A549 (cell line): Measurements from ENCODE around the gene C1orf141. TPM values are rescaled to one million over a fixed set of nuclear protein-coding genes. Genes with fewer than 3 reads are reported as not detected.
A peak's percentile ranks its signal among the peaks of the same experiment; 100 is the strongest.

Experiments
- ATAC-seq, 2 experiments: fragments of 200-7000 bp in 1 of 2; fragments of >200 bp in 1 of 2; cut with Nextera tagmentation in 1 of 2; cut with Tn5 transposase in 1 of 2; 3 replicates each; pipeline versions ENCODE4 v1.8.0 to v1.9.1; 2018 to 2020; ENCODE audit warnings: mild to moderate bottlenecking in 1 of 2, moderate library complexity in 1 of 2
- CTCF ChIA-PET: fragments of 300-600 bp; sonication (Branson Sonifier 250); formaldehyde crosslinking; extraction: SDS; loops from one replicate; lab custom pipeline; 2021; ENCODE audit warnings: antibody characterized with exemption, inconsistent platforms; lab: Yijun Ruan, JAX
- POLR2A ChIA-PET: fragments of 350-600 bp; formaldehyde crosslinking; extraction: SDS; loops from one replicate; lab custom pipeline; 2021; ENCODE audit warnings: antibody characterized with exemption, inconsistent platforms; lab: Yijun Ruan, JAX
- DNase-seq, 2 experiments: peaks; one replicate each; pipeline versions ENCODE4 v3.0.0 to v3.0.0-alpha.2; 2011 to 2016; ENCODE audit warnings: low read depth in 1 of 2, low spot score in 1 of 2
- FAIRE-seq: peaks from 2 replicates; lab custom pipeline; 2011; peaks lifted over from hg19 to GRCh38; lab: Jason Lieb, UNC
- H3K27ac ChIP-seq, 2 experiments: fragments of >200 bp; sonication (Bioruptor Twin); formaldehyde crosslinking; 3 replicates each; pipeline ENCODE4 v1.5.1; 2016 to 2017
- H3K4me1 ChIP-seq: fragments of >200 bp; sonication (Bioruptor Twin); formaldehyde crosslinking; 3 replicates; pipeline ENCODE4 v1.6.1; 2016
- H3K4me2 ChIP-seq: fragments of >200 bp; sonication (Bioruptor Twin); formaldehyde crosslinking; 3 replicates; pipeline ENCODE4 v1.6.1; 2016
- H3K4me3 ChIP-seq: fragments of >200 bp; sonication (Bioruptor Twin); formaldehyde crosslinking; 3 replicates; pipeline ENCODE4 v1.5.1; 2016
- H3K9me3 ChIP-seq: fragments of >200 bp; sonication (Bioruptor Twin); formaldehyde crosslinking; 3 replicates; pipeline ENCODE4 v1.6.1; 2016
- BHLHE40 ChIP-seq: IDR thresholded peaks from 2 replicates; pipeline ENCODE4 v1.6.1; 2012; ENCODE audit warnings: low read depth, low read length, inconsistent platforms
- CBX8 ChIP-seq: fragments of 200-600 bp; sonication (generic); IDR thresholded peaks from 2 replicates; pipeline ENCODE4 v1.6.1; 2016
- CEBPB ChIP-seq, 2 experiments: fragments of >200 bp in 1 of 2; sonication (Bioruptor Twin) in 1 of 2; formaldehyde crosslinking in 1 of 2; IDR thresholded peaks; 2 replicates each; pipeline ENCODE4 v1.6.1; 2012 to 2016
- EHMT2 ChIP-seq: fragments of 200-600 bp; sonication (generic); IDR thresholded peaks from 2 replicates; pipeline ENCODE4 v1.6.1; 2016; ENCODE audit warnings: antibody characterized with exemption, low read depth, mild to moderate bottlenecking, moderate library complexity
- ESRRA ChIP-seq: fragments of 150-350 bp; IDR thresholded peaks from 2 replicates; pipeline ENCODE4 v1.6.1; 2014; ENCODE audit warnings: mild to moderate bottlenecking, low read length, borderline replicate concordance
- FOXS1 ChIP-seq: fragments of 250-450 bp; sonication (Bioruptor Pico); IDR thresholded peaks from 2 replicates; pipeline ENCODE4 v1.5.0; 2020; ENCODE audit warnings: mild to moderate bottlenecking, moderate library complexity
- HMGXB4 ChIP-seq: fragments of 250-450 bp; sonication (Bioruptor Pico); IDR thresholded peaks from 2 replicates; pipeline ENCODE4 v1.5.0; 2021; ENCODE audit warnings: mild to moderate bottlenecking, moderate library complexity, borderline replicate concordance
- HOXA7 ChIP-seq: fragments of 250-450 bp; sonication (Bioruptor Pico); IDR thresholded peaks from 2 replicates; pipeline ENCODE4 v1.5.0; 2020; ENCODE audit warnings: mild to moderate bottlenecking, moderate library complexity
- JUNB ChIP-seq: fragments of >200 bp; sonication (Bioruptor Twin); formaldehyde crosslinking; IDR thresholded peaks from 2 replicates; pipeline ENCODE4 v1.6.1; 2016
- KDM1A ChIP-seq: fragments of 200-600 bp; sonication (generic); IDR thresholded peaks from 2 replicates; pipeline ENCODE4 v1.6.1; 2016; ENCODE audit warnings: low read depth, mild to moderate bottlenecking
- NFE2L2 ChIP-seq: fragments of 150-350 bp; conservative IDR thresholded peaks from 2 replicates; pipeline ENCODE4 v1.6.1; 2014; ENCODE audit warnings: low read length
- PBX3 ChIP-seq: IDR thresholded peaks from 2 replicates; pipeline ENCODE4 v1.6.1; 2012
- POLR2A ChIP-seq: IDR thresholded peaks from 2 replicates; pipeline ENCODE4 v1.6.1; 2012; ENCODE audit warnings: mild to moderate bottlenecking, low read length
- POLR2AphosphoS2 ChIP-seq: conservative IDR thresholded peaks from 2 replicates; pipeline ENCODE4 v1.6.1; 2012; ENCODE audit warnings: low read length, improper control_type of control experiment, inconsistent platforms
- REST ChIP-seq: fragments of 200-600 bp; sonication (generic); IDR thresholded peaks from 2 replicates; pipeline ENCODE4 v1.6.1; 2016; ENCODE audit warnings: antibody characterized with exemption, mild to moderate bottlenecking, moderate library complexity
- RFX5 ChIP-seq: fragments of 450-650 bp; IDR thresholded peaks from 2 replicates; pipeline ENCODE4 v1.7.1; 2014; ENCODE audit warnings: antibody characterized with exemption, mild to moderate bottlenecking, moderate library complexity
- RNF2 ChIP-seq: fragments of 200-600 bp; sonication (generic); IDR thresholded peaks from 2 replicates; pipeline ENCODE4 v1.6.1; 2016; ENCODE audit warnings: low read depth, mild to moderate bottlenecking, antibody characterized with exemption, moderate library complexity, borderline replicate concordance
- SREBF2 ChIP-seq: fragments of 450-650 bp; IDR thresholded peaks from 2 replicates; pipeline ENCODE4 v1.6.1; 2014; ENCODE audit warnings: mild to moderate bottlenecking, moderate library complexity
- ZFP36 ChIP-seq: fragments of 450-650 bp; IDR thresholded peaks from 2 replicates; pipeline ENCODE4 v1.6.1; 2014; ENCODE audit warnings: borderline replicate concordance; ENCODE audit not compliant: partially characterized antibody
- whole genome bisulfite sequencing: methylation state at CpG from one replicate; pipeline ENCODE4 v1.1.6; 2017; ENCODE audit errors: missing lambda C conversion rate; 5-methylcytosine and 5-hydroxymethylcytosine counted together
- polyA plus RNA-seq, 4 experiments: library from polyadenylated mRNA; depleted of rRNA in 3 of 4; stranded (reverse); fragments of >200 nt; fragmentation: RNase III in 1 of 4; extraction: RNeasy Plus Mini Kit Qiagen cat#74134 plus additional on column Dnase treatment in 1 of 4; gene quantifications; 2 replicates in 3 of 4; 3 replicates in 1 of 4; pipeline ENCODE4 v1.2.3, GENCODE V29; 2011 to 2017

Gene C1orf141
- polyA plus RNA-seq, 2 of the 4 experiments (the other 2 are of a cell fraction): not detected

- no peak overlapping the region for H3K4me3 ChIP-seq
- no peaks in the 10 kb centered on the region for H3K4me1 ChIP-seq
- H3K27ac ChIP-seq: no peak overlapping the region
- H3K9me3 ChIP-seq: no peaks in the 10 kb centered on the region
- FAIRE-seq: no peak
- WGBS: 64% methylated on average over 4 of the region's 4 CpGs
- TF ChIP-seq ZFP36 (no peak), BHLHE40 (no peak)
- ChIA-PET POLR2A (interaction anchor here (0.6 kb wide), 1 partner anchor 68 kb away, joined by 5 read pairs; no protein-coding TSS in a partner anchor), CTCF (interaction anchor here (1.0 to 1.1 kb wide), 2 partner anchors 12 to 13 kb away, joined by 3 read pairs; no protein-coding TSS in a partner anchor)
- H3K4me2 ChIP-seq: no peak overlapping the region
- no peak for DNase-seq
- no peak for ATAC-seq
Measured at GRCh38 chr1:67137307-67137753, 2.6 kb upstream of the C1orf141 start.

GRCh38 chr1:67135354-67135753 is 584 bp upstream of the C1orf141 start:
- POLR2A ChIA-PET: interaction anchor here (0.6 kb wide), 1 partner anchor 82 kb away, joined by 6 read pairs; no protein-coding TSS in a partner anchor
- WGBS: 72% methylated on average over 2 of the region's 2 CpGs
- Histone ChIP-seq H3K4me2 (no peak overlapping the region), H3K4me3 (no peak overlapping the region), H3K9me3 (no peaks in the 10 kb centered on the region), H3K27ac (no peak overlapping the region), H3K4me1 (no peaks in the 10 kb centered on the region)
- ATAC-seq (no peak), DNase-seq (no peak), FAIRE-seq (no peak)
- TF ChIP-seq POLR2A (no peak), SREBF2 (no peak), KDM1A (no peak), CEBPB (IDR thresholded peaks at IDR 0.05) (0 out of 4 replicates have a peak, but pooled peaks of 1 of the 2 experiments have one; percentile 23), ESRRA (no peak), CBX8 (no peak), FOXS1 (CRISPR knock-in tag) (no peak), BHLHE40 (no peak), NFE2L2 (no peak)
- CTCF ChIA-PET: interaction anchor here (1.6 kb wide), 1 partner anchor 14 kb away, joined by 4 read pairs; no protein-coding TSS in a partner anchor

GRCh38 chr1:67133177-67133576 is 1.6 kb downstream of the C1orf141 start:
- ChIA-PET POLR2A (no interaction called here), CTCF (interaction anchor here (0.9 kb wide), 1 partner anchor 9 kb away, joined by 4 read pairs; no protein-coding TSS in a partner anchor)
- Histone ChIP-seq H3K27ac (no peak overlapping the region), H3K9me3 (no peaks in the 10 kb centered on the region), H3K4me1 (no peaks in the 10 kb centered on the region), H3K4me3 (no peak overlapping the region), H3K4me2 (no peak overlapping the region)
- FAIRE-seq: no peak
- 59% methylated on average over 2 of the region's 2 CpGs for WGBS
- no peak for ATAC-seq
- DNase-seq: no peak
- TF ChIP-seq EHMT2: no peak
- TF ChIP-seq JUNB: no peak
- no peak for TF ChIP-seq REST
- no peak for TF ChIP-seq RNF2
- no peak for TF ChIP-seq POLR2AphosphoS2

GRCh38 chr1:67130673-67131072 is 4.1 kb downstream of the C1orf141 start:
- 55% methylated on average over 2 of the region's 2 CpGs for WGBS
- no peaks in the 10 kb centered on the region for H3K9me3 ChIP-seq
- TF ChIP-seq RNF2 (no peak), KDM1A (no peak), RFX5 (no peak), HOXA7 (no peak), PBX3 (no peak), HMGXB4 (CRISPR knock-in tag) (no peak), FOXS1 (CRISPR knock-in tag) (no peak)
- H3K4me1 ChIP-seq: no peaks in the 10 kb centered on the region
- H3K4me3 ChIP-seq: no peak overlapping the region
- ChIA-PET CTCF (no interaction called here), POLR2A (no interaction called here)
- no peak overlapping the region for H3K27ac ChIP-seq
- ATAC-seq (no peak), DNase-seq (no peak), FAIRE-seq (no peak)
- no peak overlapping the region for H3K4me2 ChIP-seq
